Right ventricle myocardium inferior (tissue), 1 donor: Measurements from ENCODE around the gene PITPNC1. TPM values are rescaled to one million over a fixed set of nuclear protein-coding genes. Genes with fewer than 3 reads are reported as not detected.

Experiments
- ATAC-seq: fragments of 200-7000 bp; cut with Tn5 transposase; one replicate; pipeline ENCODE4 v1.9.1; 2020; ENCODE audit warnings: mild to moderate bottlenecking, moderate library complexity
- DNase-seq: peaks from one replicate; pipeline ENCODE4 v3.0.0; 2021; ENCODE audit errors: missing footprints
- intact Hi-C: fragments of 100-400 bp; cut with DNase I; formaldehyde crosslinking; loops from one replicate; pipeline ENCODE4 v1.11.0; 2022
- total RNA-seq: library from RNA; stranded (reverse); fragmentation: NEBNext Ultra II Directional; extraction: Animal tissue kit (Norgen Biotek cat#: 25700); gene quantifications from one replicate; pipeline ENCODE4 v1.2.1, GENCODE V29; 2021
- donor health status: DM: no; HTN: yes; CAD: no; lungs with severe emphysema.

The PITPNC1 gene
- total RNA-seq, 1 donor from 2014 or later: 13.8 TPM

DNA sequence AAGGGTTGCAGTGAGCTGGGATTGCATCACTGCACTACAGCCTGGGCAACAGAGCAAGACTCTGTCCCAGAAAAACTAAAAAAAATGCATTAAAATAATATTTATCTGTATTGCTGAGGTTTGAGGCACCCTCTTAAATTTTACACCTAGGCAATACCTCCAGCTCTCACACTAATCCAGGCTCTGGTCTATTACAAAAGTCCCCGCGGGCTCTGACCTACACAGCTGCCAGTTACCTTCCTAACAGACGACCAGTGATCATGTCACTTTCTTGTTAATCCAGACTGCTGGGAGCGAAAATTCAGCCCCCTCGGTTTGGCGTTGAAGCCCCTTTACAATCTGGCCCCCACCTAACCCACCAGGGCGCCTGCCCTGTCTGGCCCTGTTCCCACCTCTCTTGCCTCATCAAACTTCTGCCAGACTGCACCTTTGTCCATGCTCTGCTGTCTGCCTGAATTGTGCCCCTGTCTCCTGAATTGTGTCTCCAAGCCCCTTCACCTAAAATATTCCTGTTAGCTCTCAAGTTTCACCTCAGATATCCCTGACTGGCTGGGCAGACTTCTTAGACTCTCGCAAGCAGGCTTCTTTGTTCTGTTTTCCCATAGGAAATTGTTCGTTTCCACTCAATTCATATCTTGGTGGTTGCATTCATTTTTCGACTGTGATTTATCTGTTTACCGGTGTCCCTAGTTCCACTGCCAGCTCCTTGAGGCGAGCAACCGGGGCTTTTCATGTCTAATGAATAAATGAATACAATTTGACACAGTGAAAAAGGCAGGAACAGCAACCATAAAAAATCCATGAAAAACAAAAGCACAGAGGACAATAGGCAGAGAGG, 65.9 kb downstream of the PITPNC1 start:
- intact Hi-C loops: no loop called here

DNA sequence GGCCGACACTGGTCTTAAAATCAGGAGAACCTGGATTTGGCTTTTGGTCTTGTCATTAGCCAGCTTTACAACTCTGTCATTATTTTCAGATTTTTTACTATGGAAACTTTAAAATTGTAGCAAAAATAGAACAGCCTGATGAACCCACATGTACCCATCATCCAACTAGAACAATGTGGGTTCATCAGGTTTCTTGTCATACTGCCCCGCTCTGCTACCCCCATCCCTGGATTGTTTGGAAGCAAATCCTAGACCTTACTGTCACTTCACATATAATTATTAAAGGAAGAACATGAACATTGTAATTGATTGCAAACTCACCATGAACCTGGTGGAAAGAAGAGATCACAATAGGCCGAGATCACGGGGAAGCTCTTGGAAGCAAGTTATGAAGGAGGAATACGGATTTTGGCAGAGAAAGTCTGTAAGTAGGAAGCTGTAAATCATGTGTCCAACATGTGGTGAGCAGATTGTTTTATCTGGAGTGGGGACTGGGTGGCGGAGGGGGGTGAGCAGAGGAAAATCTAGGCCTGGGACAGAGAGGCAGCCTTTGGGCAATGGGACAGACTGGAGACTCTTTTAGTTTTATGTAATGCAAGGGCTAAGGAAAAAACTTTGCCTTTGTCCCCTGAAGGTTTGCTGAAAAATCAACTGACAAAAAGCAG, 67.0 kb downstream of the PITPNC1 start:
- ATAC-seq (peak; percentile 87), DNase-seq (no peak)
- intact Hi-C loops: no loop called here

More for the DNA sequence above, 65.9 kb downstream of the PITPNC1 start:
- DNase-seq: no peak
- ATAC-seq: no peak

- DNase-seq (no peak), ATAC-seq (no peak)
- intact Hi-C loops: no loop called here
Measured at GRCh38 chr17:67448449-67448848, 71.4 kb downstream of the PITPNC1 start.

GRCh38 chr17:67449065-67449464, 72.0 kb downstream of the PITPNC1 start:
- no peak for DNase-seq
- intact Hi-C loops: no loop called here
- no peak for ATAC-seq

- intact Hi-C loops: no loop called here
Measured at GRCh38 chr17:67449845-67450755, 73.0 kb downstream of the PITPNC1 start.

GRCh38 chr17:67452681-67453554, 75.8 kb downstream of the PITPNC1 start:
- DNase-seq (no peak), ATAC-seq (no peak)
- intact Hi-C loops: no loop called here

More at GRCh38 chr17:67449845-67450755, 73.0 kb downstream of the PITPNC1 start:
- DNase-seq (no peak), ATAC-seq (no peak)

- intact Hi-C loops: no loop called here
- no peak for ATAC-seq
- no peak for DNase-seq
Measured at GRCh38 chr17:67456103-67456502, 79.0 kb downstream of the PITPNC1 start.

- DNase-seq (no peak), ATAC-seq (no peak)
- intact Hi-C loops: no loop called here
Measured at GRCh38 chr17:67456889-67457288, 79.8 kb downstream of the PITPNC1 start.

- no peak for DNase-seq
- ATAC-seq: no peak
- intact Hi-C loops: no loop called here
Measured at GRCh38 chr17:67458203-67458602, 81.1 kb downstream of the PITPNC1 start.

- ATAC-seq (no peak), DNase-seq (no peak)
- intact Hi-C loops: no loop called here
Measured at GRCh38 chr17:67459985-67460384, 82.9 kb downstream of the PITPNC1 start.

- DNase-seq (no peak), ATAC-seq (no peak)
- intact Hi-C loops: no loop called here
Measured at GRCh38 chr17:67461228-67461780, 84.2 kb downstream of the PITPNC1 start.

- ATAC-seq (no peak), DNase-seq (no peak)
- intact Hi-C loops: no loop called here
Measured at GRCh38 chr17:67461876-67462275, 84.8 kb downstream of the PITPNC1 start.

DNA sequence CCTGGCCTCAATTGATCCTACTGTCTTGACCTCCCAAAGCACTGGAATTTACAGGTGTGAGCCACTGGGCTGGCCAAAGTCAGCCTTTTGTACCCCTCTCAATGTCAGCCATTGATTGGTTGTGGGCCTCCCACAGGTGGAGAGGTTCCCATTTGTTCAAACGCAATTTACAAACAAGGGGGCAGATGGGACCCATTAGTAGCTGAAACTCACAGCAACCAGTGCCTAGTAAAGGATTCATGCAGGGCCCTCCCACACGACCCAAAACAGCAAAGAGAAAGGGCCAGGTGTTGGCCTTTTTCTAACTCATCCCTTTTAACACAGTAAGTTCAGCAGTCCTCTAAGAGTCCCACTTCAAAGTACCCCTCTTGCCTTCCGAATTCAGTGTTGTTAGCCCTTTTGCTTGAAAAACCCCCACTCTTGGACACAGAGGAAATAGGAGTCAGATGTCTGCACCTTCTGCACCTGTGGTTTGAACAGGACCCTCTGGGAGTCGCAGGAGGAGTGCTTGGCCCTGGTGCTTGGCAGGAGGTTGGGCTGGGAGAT, 89.2 kb downstream of the PITPNC1 start:
- intact Hi-C loops: no loop called here
- ATAC-seq: no peak
- DNase-seq: no peak

DNA sequence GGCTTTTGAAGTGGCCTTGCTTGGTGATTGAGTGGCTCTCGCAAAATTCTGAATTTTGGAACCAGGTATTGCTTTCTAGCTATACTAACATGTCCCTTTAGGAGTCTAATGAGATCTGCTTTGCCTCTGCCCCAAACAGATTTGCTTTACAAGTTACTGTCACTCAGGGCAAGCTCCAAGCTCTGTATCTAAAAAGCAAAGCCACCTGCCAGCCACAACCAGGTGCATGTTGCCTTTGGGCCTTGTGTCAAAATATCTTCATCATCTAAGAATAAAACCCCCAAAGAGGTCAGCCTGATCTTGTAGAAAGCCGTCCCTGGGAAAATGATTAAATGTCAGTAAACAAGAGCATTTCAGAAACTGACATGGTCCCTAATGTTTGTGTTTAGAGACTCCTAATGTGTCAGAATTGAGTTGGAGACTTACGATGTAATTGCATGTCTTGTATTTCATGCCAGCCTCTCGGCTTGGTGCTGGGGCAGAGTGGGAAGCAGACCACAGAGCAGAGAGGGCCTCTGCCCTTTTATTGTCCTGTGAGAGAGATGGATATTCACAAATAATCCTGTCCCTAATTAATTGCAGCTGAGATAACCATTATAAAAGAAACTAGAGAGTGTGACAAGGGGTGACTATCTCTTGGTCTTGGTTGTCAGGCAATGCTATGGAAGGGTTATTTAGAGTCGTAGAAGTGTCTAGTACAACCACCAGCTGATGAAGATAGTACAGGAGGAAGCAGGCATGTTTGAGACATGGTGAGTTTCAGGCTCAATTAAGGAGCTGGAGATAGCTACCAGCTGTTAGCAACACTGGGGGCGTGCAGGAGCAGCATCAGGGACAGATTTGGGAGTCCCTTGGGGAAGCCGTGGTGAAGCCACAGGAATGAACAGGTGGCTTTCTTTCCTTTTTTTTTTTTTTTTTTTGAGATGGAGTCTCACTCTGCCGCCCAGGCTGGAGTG, 90.7 kb downstream of the PITPNC1 start:
- intact Hi-C loops: no loop called here
- ATAC-seq (no peak), DNase-seq (no peak)

DNA sequence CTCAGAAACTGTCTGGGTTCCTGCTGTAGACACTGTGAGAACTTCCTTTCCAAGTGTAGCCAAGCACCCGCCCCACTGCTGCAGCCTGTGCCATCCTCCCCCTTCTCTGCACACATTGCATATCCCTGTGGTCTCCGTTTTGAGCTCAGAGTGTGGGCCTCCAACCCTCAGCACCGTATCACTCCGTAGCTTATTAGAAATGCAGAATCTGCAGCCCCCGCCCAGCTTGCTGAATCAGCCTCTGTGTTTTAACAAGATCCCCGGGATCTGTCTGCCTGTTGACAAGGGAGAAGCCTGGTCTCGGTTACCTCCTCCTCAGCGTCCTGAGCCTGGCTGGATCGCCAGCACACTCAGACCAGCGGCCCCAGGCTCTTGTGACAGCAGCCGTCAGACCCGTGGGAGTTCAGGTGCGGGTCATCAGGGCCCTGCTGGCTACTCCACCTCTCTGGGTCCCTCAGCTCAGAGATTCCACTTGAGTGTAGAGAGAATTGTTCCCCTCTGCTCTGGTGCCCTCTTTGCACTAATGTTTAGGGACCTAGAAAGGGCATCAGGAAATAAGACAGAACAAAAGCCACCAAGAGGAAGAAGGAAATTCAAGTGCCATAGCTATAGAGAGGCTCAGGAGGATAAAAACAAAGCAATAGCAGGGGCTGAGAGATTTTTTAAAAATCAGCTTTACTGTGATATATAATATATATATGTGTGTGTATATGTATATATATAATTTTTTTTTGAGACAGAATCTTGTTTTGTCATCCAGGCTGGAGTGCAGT, 92.3 kb downstream of the PITPNC1 start:
- DNase-seq (peak; percentile 76), ATAC-seq (peak; percentile 62)
- intact Hi-C loops: loop anchor here (1.0 kb wide), 1 partner anchor 48 kb away; no protein-coding TSS in a partner anchor

GRCh38 chr17:67470163-67470562, 93.1 kb downstream of the PITPNC1 start:
- intact Hi-C loops: loop anchor here (5.0 to 10.0 kb wide), 2 partner anchors 33 to 165 kb away; no protein-coding TSS in a partner anchor
- ATAC-seq (no peak), DNase-seq (no peak)
